HT1080 (cell line): Measurements from ENCODE around the gene CHN2. TPM values are rescaled to one million over a fixed set of nuclear protein-coding genes. Genes with fewer than 3 reads are reported as not detected.
"Not testable (repeated sequence)": the region's sequence is repeated elsewhere in the genome, so short reads cannot be mapped to it uniquely, and the experiment has no call there.

Experiments
- DNase-seq: peaks from one replicate; pipeline ENCODE4 v3.0.0-alpha.2; 2015; ENCODE audit warnings: low read depth
- total RNA-seq: library from RNA; depleted of rRNA; stranded (reverse); fragments of >200 nt; shearing (Covaris generic); gene quantifications from 2 replicates; pipeline ENCODE4 v1.2.3, GENCODE V29; 2014; rRNA removed

The CHN2 gene
- total RNA-seq, 1 experiment from 2014 or later: not detected

- not testable (repeated sequence) for DNase-seq
Measured at GRCh38 chr7:29528526-29528925, 334.0 kb downstream of the CHN2 start.

Other genes with a start within 250 kb of the CHN2 start
- gene TRIL, start 236.4 kb upstream of the CHN2 start, total RNA-seq: not detected in 2 replicates
- 0.50 and 0.90 TPM in 2 replicates for gene CPVL, start 48.2 kb upstream of the CHN2 start, total RNA-seq